ENCODE data around the gene CIART. TPM values are rescaled to one million over a fixed set of nuclear protein-coding genes. Genes with fewer than 3 reads are reported as not detected.

Gene CIART
- total and polyA plus RNA-seq, 10 of the 15 experiments (the other 5 are each of a cell fraction or from before 2014, with no cell fraction given): 0.44 to 1.4 (median 0.67) TPM

DNA sequence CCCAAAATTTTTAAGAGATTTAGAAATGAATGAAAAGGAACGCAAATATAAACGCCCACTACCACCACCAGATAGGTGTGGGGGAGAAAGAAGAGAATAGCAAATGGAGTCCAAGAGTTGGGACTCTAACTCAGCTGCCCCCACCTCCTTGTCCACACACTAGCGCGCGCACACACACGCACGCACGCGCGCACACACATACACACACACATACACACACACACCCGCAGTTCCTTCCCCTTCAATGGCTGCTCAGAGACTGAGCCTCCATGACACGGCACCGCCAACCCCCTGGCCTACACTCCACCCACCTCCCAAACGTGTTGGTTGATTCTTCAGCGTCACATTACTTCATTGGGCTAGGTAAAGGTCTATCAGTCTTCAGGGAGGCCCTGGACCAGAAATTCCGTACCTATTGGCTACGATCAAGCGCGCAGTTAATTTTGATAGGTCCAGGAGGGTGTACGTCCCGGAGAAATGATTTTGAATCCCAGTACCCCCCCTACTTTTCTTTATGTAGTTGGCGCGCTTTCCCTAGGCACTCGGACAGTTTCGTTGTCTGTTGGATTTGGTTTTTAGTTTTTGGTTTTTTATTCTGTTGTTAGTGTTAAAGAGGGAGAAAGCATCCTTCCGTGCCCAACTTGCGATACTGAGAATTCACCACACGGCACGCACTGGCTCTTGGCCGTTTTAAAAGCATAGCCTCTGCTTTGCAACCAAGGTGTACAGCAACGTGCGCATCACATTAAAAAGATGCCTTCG, 46.3 kb upstream of the CIART start, which contains the start of gene ANP32E (continued):
- TF ChIP-seq, protein P1, sequence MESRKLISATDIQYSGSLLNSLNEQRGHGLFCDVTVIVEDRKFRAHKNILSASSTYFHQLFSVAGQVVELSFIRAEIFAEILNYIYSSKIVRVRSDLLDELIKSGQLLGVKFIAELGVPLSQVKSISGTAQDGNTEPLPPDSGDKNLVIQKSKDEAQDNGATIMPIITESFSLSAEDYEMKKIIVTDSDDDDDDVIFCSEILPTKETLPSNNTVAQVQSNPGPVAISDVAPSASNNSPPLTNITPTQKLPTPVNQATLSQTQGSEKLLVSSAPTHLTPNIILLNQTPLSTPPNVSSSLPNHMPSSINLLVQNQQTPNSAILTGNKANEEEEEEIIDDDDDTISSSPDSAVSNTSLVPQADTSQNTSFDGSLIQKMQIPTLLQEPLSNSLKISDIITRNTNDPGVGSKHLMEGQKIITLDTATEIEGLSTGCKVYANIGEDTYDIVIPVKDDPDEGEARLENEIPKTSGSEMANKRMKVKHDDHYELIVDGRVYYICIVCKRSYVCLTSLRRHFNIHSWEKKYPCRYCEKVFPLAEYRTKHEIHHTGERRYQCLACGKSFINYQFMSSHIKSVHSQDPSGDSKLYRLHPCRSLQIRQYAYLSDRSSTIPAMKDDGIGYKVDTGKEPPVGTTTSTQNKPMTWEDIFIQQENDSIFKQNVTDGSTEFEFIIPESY (IDR thresholded peaks at IDR 0.05): no peak
- TF ChIP-seq, protein P2, sequence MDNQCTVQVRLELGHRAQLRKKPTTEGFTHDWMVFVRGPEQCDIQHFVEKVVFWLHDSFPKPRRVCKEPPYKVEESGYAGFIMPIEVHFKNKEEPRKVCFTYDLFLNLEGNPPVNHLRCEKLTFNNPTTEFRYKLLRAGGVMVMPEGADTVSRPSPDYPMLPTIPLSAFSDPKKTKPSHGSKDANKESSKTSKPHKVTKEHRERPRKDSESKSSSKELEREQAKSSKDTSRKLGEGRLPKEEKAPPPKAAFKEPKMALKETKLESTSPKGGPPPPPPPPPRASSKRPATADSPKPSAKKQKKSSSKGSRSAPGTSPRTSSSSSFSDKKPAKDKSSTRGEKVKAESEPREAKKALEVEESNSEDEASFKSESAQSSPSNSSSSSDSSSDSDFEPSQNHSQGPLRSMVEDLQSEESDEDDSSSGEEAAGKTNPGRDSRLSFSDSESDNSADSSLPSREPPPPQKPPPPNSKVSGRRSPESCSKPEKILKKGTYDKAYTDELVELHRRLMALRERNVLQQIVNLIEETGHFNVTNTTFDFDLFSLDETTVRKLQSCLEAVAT (IDR thresholded peaks at IDR 0.05): peak; percentile 99
- TF ChIP-seq, protein P3, sequence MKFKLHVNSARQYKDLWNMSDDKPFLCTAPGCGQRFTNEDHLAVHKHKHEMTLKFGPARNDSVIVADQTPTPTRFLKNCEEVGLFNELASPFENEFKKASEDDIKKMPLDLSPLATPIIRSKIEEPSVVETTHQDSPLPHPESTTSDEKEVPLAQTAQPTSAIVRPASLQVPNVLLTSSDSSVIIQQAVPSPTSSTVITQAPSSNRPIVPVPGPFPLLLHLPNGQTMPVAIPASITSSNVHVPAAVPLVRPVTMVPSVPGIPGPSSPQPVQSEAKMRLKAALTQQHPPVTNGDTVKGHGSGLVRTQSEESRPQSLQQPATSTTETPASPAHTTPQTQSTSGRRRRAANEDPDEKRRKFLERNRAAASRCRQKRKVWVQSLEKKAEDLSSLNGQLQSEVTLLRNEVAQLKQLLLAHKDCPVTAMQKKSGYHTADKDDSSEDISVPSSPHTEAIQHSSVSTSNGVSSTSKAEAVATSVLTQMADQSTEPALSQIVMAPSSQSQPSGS (IDR thresholded peaks at IDR 0.05; ENCODE audit: low read length): no peak
- TF ChIP-seq PML (IDR thresholded peaks at IDR 0.05; ENCODE audit: low read length) (peak; percentile 95), KDM1A (IDR thresholded peaks at IDR 0.05; ENCODE audit: borderline replicate concordance) (no peak), BACH1 (IDR thresholded peaks at IDR 0.05; ENCODE audit: borderline replicate concordance) (peak; percentile 80; the same call in 1 of the 2 replicates), SRF (IDR thresholded peaks at IDR 0.05; ENCODE audit: low read depth in 2 of 2, low read length in 2 of 2) (no peak), POU2F2 (IDR thresholded peaks at IDR 0.05; ENCODE audit: borderline replicate concordance, low read depth, low read length) (peak; percentile 95), POLR2AphosphoS5 (IDR thresholded peaks at IDR 0.05; ENCODE audit: low read length) (peak; percentile 98), CREB1 (IDR thresholded peaks at IDR 0.05; ENCODE audit: low read depth) (peak; percentile 94), POLR2AphosphoS2 (IDR thresholded peaks at IDR 0.05; ENCODE audit: low read depth, low read length) (peak; percentile 95), CHD4 (IDR thresholded peaks at IDR 0.05) (no peak), DPF2 (IDR thresholded peaks at IDR 0.05) (peak; percentile 90), SUZ12 (IDR thresholded peaks at IDR 0.05; ENCODE audit: unreplicated experiment) (no peak), NRF1 (conservative IDR thresholded peaks at IDR 0.05; ENCODE audit: low read depth, low read length) (peak; percentile 27; the same call in 1 of the 2 replicates), CREM (IDR thresholded peaks at IDR 0.05; ENCODE audit: low read depth) (peak; percentile 89)
- TF ChIP-seq, protein P4, sequence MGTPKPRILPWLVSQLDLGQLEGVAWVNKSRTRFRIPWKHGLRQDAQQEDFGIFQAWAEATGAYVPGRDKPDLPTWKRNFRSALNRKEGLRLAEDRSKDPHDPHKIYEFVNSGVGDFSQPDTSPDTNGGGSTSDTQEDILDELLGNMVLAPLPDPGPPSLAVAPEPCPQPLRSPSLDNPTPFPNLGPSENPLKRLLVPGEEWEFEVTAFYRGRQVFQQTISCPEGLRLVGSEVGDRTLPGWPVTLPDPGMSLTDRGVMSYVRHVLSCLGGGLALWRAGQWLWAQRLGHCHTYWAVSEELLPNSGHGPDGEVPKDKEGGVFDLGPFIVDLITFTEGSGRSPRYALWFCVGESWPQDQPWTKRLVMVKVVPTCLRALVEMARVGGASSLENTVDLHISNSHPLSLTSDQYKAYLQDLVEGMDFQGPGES (IDR thresholded peaks at IDR 0.05): peak; percentile 96
- TF ChIP-seq, protein P5, sequence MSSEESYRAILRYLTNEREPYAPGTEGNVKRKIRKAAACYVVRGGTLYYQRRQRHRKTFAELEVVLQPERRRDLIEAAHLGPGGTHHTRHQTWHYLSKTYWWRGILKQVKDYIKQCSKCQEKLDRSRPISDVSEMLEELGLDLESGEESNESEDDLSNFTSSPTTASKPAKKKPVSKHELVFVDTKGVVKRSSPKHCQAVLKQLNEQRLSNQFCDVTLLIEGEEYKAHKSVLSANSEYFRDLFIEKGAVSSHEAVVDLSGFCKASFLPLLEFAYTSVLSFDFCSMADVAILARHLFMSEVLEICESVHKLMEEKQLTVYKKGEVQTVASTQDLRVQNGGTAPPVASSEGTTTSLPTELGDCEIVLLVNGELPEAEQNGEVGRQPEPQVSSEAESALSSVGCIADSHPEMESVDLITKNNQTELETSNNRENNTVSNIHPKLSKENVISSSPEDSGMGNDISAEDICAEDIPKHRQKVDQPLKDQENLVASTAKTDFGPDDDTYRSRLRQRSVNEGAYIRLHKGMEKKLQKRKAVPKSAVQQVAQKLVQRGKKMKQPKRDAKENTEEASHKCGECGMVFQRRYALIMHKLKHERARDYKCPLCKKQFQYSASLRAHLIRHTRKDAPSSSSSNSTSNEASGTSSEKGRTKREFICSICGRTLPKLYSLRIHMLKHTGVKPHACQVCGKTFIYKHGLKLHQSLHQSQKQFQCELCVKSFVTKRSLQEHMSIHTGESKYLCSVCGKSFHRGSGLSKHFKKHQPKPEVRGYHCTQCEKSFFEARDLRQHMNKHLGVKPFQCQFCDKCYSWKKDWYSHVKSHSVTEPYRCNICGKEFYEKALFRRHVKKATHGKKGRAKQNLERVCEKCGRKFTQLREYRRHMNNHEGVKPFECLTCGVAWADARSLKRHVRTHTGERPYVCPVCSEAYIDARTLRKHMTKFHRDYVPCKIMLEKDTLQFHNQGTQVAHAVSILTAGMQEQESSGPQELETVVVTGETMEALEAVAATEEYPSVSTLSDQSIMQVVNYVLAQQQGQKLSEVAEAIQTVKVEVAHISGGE (CRISPR knock-in tag; IDR thresholded peaks at IDR 0.05): no peak
- TF ChIP-seq, protein P6, sequence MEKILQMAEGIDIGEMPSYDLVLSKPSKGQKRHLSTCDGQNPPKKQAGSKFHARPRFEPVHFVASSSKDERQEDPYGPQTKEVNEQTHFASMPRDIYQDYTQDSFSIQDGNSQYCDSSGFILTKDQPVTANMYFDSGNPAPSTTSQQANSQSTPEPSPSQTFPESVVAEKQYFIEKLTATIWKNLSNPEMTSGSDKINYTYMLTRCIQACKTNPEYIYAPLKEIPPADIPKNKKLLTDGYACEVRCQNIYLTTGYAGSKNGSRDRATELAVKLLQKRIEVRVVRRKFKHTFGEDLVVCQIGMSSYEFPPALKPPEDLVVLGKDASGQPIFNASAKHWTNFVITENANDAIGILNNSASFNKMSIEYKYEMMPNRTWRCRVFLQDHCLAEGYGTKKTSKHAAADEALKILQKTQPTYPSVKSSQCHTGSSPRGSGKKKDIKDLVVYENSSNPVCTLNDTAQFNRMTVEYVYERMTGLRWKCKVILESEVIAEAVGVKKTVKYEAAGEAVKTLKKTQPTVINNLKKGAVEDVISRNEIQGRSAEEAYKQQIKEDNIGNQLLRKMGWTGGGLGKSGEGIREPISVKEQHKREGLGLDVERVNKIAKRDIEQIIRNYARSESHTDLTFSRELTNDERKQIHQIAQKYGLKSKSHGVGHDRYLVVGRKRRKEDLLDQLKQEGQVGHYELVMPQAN (conservative IDR thresholded peaks at IDR 0.05): peak; percentile 74
